Esophagus muscularis mucosa (tissue), 4 donors: ENCODE results near the gene AURKB. TPM values are rescaled to one million over a fixed set of nuclear protein-coding genes. Genes with fewer than 3 reads are reported as not detected.
"Not testable (repeated sequence)": the region's sequence is repeated elsewhere in the genome, so short reads cannot be mapped to it uniquely, and the experiment has no call there.

ENCODE experiments used
- DNase-seq: peaks from one replicate; pipeline ENCODE4 v3.0.0-alpha.2; 2017; ENCODE audit errors: extremely low spot score
- H3K27ac ChIP-seq, 4 donors: fragments of 200-600 bp; sonication (generic); replicated peaks in 1 of 4; 1 replicate in 3 of 4; 2 replicates in 1 of 4; pipeline ENCODE4 v1.5.1; 2016 to 2019; ENCODE audit warnings: mild to moderate bottlenecking in 1 of 4
- H3K27me3 ChIP-seq, 4 donors: fragments of 200-600 bp; sonication (generic); one replicate each; pipeline versions ENCODE4 v1.5.1 to v1.6.0; 2016 to 2019
- H3K36me3 ChIP-seq, 4 donors: fragments of 200-600 bp; sonication (generic); one replicate each; pipeline ENCODE4 v1.5.1; 2016 to 2019
- H3K4me1 ChIP-seq, 4 donors: fragments of 200-600 bp; sonication (generic); one replicate each; pipeline ENCODE4 v1.5.1; 2016 to 2019
- H3K4me3 ChIP-seq, 4 donors: fragments of 200-600 bp; sonication (generic); 1 replicate in 2 of 4; 2 replicates in 2 of 4; pipeline ENCODE4 v1.5.1; 2016 to 2019; ENCODE audit warnings: mild to moderate bottlenecking in 4 of 4, moderate library complexity in 1 of 4
- H3K9me3 ChIP-seq, 4 donors: fragments of 200-600 bp; sonication (generic); 1 replicate in 3 of 4; 2 replicates in 1 of 4; pipeline ENCODE4 v1.5.1; 2016 to 2019
- CTCF ChIP-seq, 3 experiments: fragments of 200-600 bp in 2 of 3; fragments of 450-650 bp in 1 of 3; sonication (generic) in 2 of 3; IDR thresholded peaks; one replicate each; pipeline ENCODE4 v1.5.1; 2017 to 2019; ENCODE audit warnings: antibody characterized with exemption in 3 of 3, mild to moderate bottlenecking in 2 of 3, moderate library complexity in 1 of 3
- EP300 ChIP-seq: sonication (generic); formaldehyde crosslinking; IDR thresholded peaks from one replicate; pipeline ENCODE4 v1.6.1; 2017; ENCODE audit warnings: antibody characterized with exemption
- POLR2A ChIP-seq: fragments of 450-650 bp; IDR thresholded peaks from one replicate; pipeline ENCODE4 v1.6.1; 2017; ENCODE audit warnings: antibody characterized with exemption, moderate library complexity, mild to moderate bottlenecking, low read depth
- POLR2AphosphoS5 ChIP-seq, 2 donors: sonication (generic); formaldehyde crosslinking; IDR thresholded peaks; one replicate each; pipeline ENCODE4 v1.6.1; 2017; ENCODE audit warnings: antibody characterized with exemption in 2 of 2
- WGBS: methylation state at CpG from one replicate; pipeline ENCODE4 v1.1.5; 2018; 5-methylcytosine and 5-hydroxymethylcytosine counted together
- intact Hi-C: fragments of 100-400 bp; cut with DNase I; formaldehyde crosslinking; loops from one replicate; pipeline ENCODE4 v1.15.1; 2023
- total RNA-seq, 4 donors: library from RNA; depleted of rRNA; stranded (reverse); fragments of >200 nt; gene quantifications; one replicate each; pipeline versions ENCODE4 v1.1.0 to v1.2.1, GENCODE V29; 2016

AURKB gene
- total RNA-seq, 4 donors from 2014 or later, result 1.5 TPM; not detected in 3

- peak overlapping the region; percentile 79 to 88 (median 83) for H3K27ac ChIP-seq
- peak overlapping the region; percentile 57 to 81 (median 62) for H3K4me3 ChIP-seq
- no peaks in the 10 kb centered on the region for H3K9me3 ChIP-seq
- no peak for TF ChIP-seq POLR2AphosphoS5 (IDR thresholded peaks at IDR 0.05)
- no peak for TF ChIP-seq CTCF (IDR thresholded peaks at IDR 0.05)
- TF ChIP-seq EP300, result no peak
- no peak for TF ChIP-seq POLR2A
- intact Hi-C loops, result no loop called here
- H3K27me3 ChIP-seq, result no peaks in the 10 kb centered on the region
- H3K36me3 ChIP-seq, result no peaks in the 10 kb centered on the region
- WGBS, result 19% methylated on average over 11 of the region's 11 CpGs
- H3K4me1 ChIP-seq, result peaks cover 29 to 50% (median 40%) of the 10 kb centered on the region in 4 donors
- no peak for DNase-seq
Observed at GRCh38 chr17:8175795-8176196, 34.6 kb downstream of the AURKB start.

- 3% methylated on average over 14 of the region's 14 CpGs for WGBS
- no peak for DNase-seq
- Histone ChIP-seq H3K36me3 (no peaks in the 10 kb centered on the region), H3K27me3 (no peaks in the 10 kb centered on the region), H3K27ac (peak overlapping the region; percentile 81 to 89 (median 86)), H3K9me3 (no peaks in the 10 kb centered on the region), H3K4me1 (peaks cover 29 to 50% (median 40%) of the 10 kb centered on the region in 4 donors), H3K4me3 (peak overlapping the region; percentile 41 to 59 (median 49))
- TF ChIP-seq EP300 (no peak), POLR2AphosphoS5 (IDR thresholded peaks at IDR 0.05) (no peak), CTCF (IDR thresholded peaks at IDR 0.05) (no peak)
- intact Hi-C loops, result no loop called here
Observed at GRCh38 chr17:8173871-8174322, 36.5 kb downstream of the AURKB start.

GRCh38 chr17:8173056-8173870 lies 37.1 kb downstream of the AURKB start:
- no peak for DNase-seq
- no peaks in the 10 kb centered on the region for H3K27me3 ChIP-seq
- H3K4me1 ChIP-seq, result peaks cover 29 to 50% (median 40%) of the 10 kb centered on the region in 4 donors
- H3K27ac ChIP-seq, result peak overlapping the region; percentile 81 to 89 (median 86)
- intact Hi-C loops, result no loop called here
- no peak for TF ChIP-seq CTCF (IDR thresholded peaks at IDR 0.05)
- TF ChIP-seq POLR2AphosphoS5 (IDR thresholded peaks at IDR 0.05), result peak; percentile 97 to 100
- TF ChIP-seq POLR2A, result peak; percentile 100
- H3K4me3 ChIP-seq, result peak overlapping the region; percentile 41 to 59 (median 49)
- H3K9me3 ChIP-seq, result no peaks in the 10 kb centered on the region
- under 1% methylated on average over 23 of the region's 23 CpGs for WGBS
- H3K36me3 ChIP-seq, result no peaks in the 10 kb centered on the region

- 88% methylated on average over 19 of the region's 19 CpGs for WGBS
- H3K9me3 ChIP-seq, H3K27ac ChIP-seq, intact Hi-C loops, H3K27me3 ChIP-seq, H3K36me3 ChIP-seq, H3K4me3 ChIP-seq, DNase-seq: not testable (repeated sequence)
- H3K4me1 ChIP-seq, result peaks cover 12 to 26% (median 22%) of the 10 kb centered on the region in 4 donors
Observed at GRCh38 chr17:8170186-8170585, 40.2 kb downstream of the AURKB start.

GRCh38 chr17:8167526-8167925 lies 42.8 kb downstream of the AURKB start:
- 62% methylated on average over 3 of the region's 3 CpGs for WGBS
- no peaks in the 10 kb centered on the region for H3K36me3 ChIP-seq
- H3K9me3 ChIP-seq, result no peaks in the 10 kb centered on the region
- TF ChIP-seq CTCF (IDR thresholded peaks at IDR 0.05), result no peak
- no peak for TF ChIP-seq POLR2AphosphoS5 (IDR thresholded peaks at IDR 0.05)
- no peak for TF ChIP-seq EP300
- no peak for TF ChIP-seq POLR2A
- no peaks in the 10 kb centered on the region for H3K27me3 ChIP-seq
- intact Hi-C loops, result no loop called here
- no peak for DNase-seq
- H3K27ac ChIP-seq, result no peak overlapping the region
- H3K4me3 ChIP-seq, result no peak overlapping the region
- H3K4me1 ChIP-seq, result peaks cover 19 to 26% (median 23%) of the 10 kb centered on the region in 4 donors
